ENCODE results near the gene RBM38. TPM values are rescaled to one million over a fixed set of nuclear protein-coding genes. Genes with fewer than 3 reads are reported as not detected.

The RBM38 gene
- total and polyA plus RNA-seq, 2 of the 13 experiments (the other 11 are each of a cell fraction or from before 2014, with no cell fraction given): 24.2 to 34.2 TPM

- TF ChIP-seq ZNF407 (CRISPR knock-in tag; IDR thresholded peaks at IDR 0.05; ENCODE audit: not compliant biosample characterization): no peak
- no peak for TF ChIP-seq PHF5A (CRISPR knock-in tag; IDR thresholded peaks at IDR 0.05; ENCODE audit: low read depth, unreplicated experiment)
- TF ChIP-seq ZBTB8A (CRISPR knock-in tag; IDR thresholded peaks at IDR 0.05; ENCODE audit: borderline replicate concordance, low read depth): no peak
- 0 out of 2 replicates have a peak, but pooled peaks have one; percentile 40 for TF ChIP-seq ZBTB14 (CRISPR knock-in tag; IDR thresholded peaks at IDR 0.05)
- TF ChIP-seq CTCF (CRISPR knock-in tag; IDR thresholded peaks at IDR 0.05): peak; percentile 79
- no peak for TF ChIP-seq ZNF275 (CRISPR knock-in tag; IDR thresholded peaks at IDR 0.05; ENCODE audit: borderline replicate concordance)
- TF ChIP-seq ZNF713 (CRISPR knock-in tag; IDR thresholded peaks at IDR 0.05): no peak
- no peak for TF ChIP-seq CC2D1A (CRISPR knock-in tag; IDR thresholded peaks at IDR 0.05)
- TF ChIP-seq CEBPG (CRISPR knock-in tag; IDR thresholded peaks at IDR 0.05): peak; percentile 89
- no peak for TF ChIP-seq ZBTB20 (CRISPR knock-in tag; IDR thresholded peaks at IDR 0.05; ENCODE audit: borderline replicate concordance, low read depth)
- no peak for TF ChIP-seq ZFP36 (IDR thresholded peaks at IDR 0.05; ENCODE audit: borderline replicate concordance, low read depth, low read length, partially characterized antibody)
- no peak for TF ChIP-seq ZBTB43 (CRISPR knock-in tag; conservative IDR thresholded peaks at IDR 0.05)
- TF ChIP-seq NCOA5 (CRISPR knock-in tag; IDR thresholded peaks at IDR 0.05): no peak
- TF ChIP-seq GTF3A (CRISPR knock-in tag; conservative IDR thresholded peaks at IDR 0.05): no peak
- TF ChIP-seq ERF (CRISPR knock-in tag; IDR thresholded peaks at IDR 0.05): 0 out of 2 replicates have a peak, but pooled peaks have one; percentile 46
These were observed 44.5 kb downstream of the RBM38 start (continued) for GRCh38 chr20:57435498-57436222.
